Astrocyte of the spinal cord (primary cell): Measurements from ENCODE around the gene C1orf174.
A peak's percentile ranks its signal among the peaks of the same experiment; 100 is the strongest.

Experiments
- DNase-seq: peaks from one replicate; pipeline ENCODE4 v3.0.0; 2011; ENCODE audit warnings: low read depth, low spot score
- H3K4me3 ChIP-seq: 2 replicates; pipeline ENCODE4 v1.5.1; 2011; ENCODE audit warnings: low read depth, mild to moderate bottlenecking, low read length, moderate library complexity
- in situ Hi-C: cut with HindIII; loops from 2 replicates; pipeline ENCODE4 v1.10.0; 2017; ENCODE audit warnings: low sequenced_read_pairs
- TF ChIP-seq, protein P1 (sequence below): IDR thresholded peaks from 2 replicates; pipeline ENCODE4 v1.5.1; 2012; ENCODE audit warnings: low read depth, mild to moderate bottlenecking, low read length, inconsistent platforms

Gene C1orf174

DNA sequence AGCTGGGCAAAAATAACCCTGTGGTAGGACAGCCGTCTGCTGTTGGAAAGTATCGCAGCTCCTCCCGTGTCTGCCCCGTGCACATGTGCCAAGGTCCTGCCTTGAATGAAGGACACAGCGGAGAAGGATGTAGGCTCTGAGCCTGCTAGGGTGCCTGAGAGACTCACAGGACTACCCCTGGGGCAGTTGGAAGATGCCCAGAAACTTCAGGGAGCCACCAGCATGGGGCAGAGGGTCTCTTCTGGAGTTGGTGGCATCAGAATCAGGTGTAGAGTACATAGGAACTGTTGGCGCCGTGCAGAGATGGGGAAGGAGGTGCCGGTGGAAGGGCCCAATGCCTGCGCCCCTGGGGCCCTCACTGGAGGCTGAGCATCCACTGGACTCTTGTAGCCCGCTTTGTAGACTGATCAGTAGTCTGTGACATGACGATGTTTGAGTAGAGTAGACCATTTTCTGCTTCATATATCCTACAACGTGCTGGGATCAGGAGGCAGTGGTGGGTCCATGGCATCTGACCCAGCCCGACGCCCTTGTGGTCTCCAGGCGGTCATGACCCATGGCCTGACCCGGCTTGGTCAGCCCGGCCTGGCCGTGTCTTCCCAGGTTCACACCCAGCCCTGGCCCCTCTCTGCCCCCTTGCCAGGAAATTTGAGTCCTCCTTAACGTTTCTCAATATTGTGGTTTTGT is 5.3 kb upstream of the C1orf174 start:
- TF ChIP-seq, protein P1, sequence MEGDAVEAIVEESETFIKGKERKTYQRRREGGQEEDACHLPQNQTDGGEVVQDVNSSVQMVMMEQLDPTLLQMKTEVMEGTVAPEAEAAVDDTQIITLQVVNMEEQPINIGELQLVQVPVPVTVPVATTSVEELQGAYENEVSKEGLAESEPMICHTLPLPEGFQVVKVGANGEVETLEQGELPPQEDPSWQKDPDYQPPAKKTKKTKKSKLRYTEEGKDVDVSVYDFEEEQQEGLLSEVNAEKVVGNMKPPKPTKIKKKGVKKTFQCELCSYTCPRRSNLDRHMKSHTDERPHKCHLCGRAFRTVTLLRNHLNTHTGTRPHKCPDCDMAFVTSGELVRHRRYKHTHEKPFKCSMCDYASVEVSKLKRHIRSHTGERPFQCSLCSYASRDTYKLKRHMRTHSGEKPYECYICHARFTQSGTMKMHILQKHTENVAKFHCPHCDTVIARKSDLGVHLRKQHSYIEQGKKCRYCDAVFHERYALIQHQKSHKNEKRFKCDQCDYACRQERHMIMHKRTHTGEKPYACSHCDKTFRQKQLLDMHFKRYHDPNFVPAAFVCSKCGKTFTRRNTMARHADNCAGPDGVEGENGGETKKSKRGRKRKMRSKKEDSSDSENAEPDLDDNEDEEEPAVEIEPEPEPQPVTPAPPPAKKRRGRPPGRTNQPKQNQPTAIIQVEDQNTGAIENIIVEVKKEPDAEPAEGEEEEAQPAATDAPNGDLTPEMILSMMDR, result no peak
- no peak overlapping the region for H3K4me3 ChIP-seq
- DNase-seq, result no peak
- in situ Hi-C loops, result no loop called here

DNA sequence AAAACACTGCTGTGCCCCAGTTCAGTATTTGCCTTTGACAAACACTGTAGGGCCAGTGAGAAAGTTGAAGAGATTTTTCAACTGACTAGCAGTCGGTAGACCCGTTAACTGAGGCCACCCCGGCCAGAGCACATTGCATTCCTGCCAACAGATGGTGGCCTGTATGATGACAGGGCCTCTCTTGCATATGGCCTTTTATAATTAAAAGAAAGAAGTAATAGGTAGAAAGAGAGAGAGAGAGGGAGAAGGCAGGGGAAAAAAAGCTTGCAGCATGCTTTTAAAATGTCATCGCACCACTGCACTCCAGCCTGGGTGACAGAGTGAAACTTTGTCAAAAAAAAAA is 4.7 kb upstream of the C1orf174 start:
- in situ Hi-C loops, result no loop called here
- DNase-seq, result no peak

DNA sequence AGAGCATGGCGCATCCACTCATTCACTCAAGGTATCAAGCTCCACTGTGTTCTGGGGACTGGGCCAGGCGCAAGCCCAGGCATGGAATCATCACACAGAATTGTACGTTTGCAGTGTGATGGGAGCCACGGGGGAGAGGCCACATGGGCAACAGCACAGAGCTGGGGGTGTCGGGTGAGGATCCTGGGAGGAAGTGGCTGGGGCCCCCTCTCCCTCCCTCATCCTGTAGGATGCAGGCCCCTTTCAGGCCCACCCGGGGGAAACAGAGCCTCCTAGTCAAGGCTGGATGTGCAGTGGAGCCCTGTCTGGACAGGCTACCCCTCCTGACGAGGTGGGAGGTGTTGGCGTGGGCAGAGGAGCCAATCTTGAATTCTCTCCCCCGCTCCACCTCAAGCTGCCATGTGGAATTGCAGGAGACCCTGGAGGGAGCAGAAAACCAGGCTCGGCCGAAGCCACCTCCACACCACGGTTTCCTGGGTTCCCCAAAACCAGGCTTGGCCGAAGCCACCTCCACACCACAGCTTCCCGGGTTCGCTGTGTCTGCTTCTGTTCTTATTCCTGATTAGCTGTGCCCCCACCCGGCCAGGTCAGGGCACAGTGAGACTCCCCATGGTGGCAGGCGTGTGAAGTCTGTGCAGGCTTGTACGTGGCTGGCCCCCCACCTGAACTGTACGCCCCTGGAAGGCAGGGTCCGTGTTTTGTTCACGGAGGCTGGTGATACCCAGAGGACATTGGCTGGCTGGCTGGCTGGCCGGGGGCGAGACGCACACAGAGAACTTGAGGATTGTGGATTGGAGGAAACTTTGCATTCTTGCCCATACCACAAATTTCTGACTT is 4.2 kb upstream of the C1orf174 start:
- in situ Hi-C loops, result no loop called here
- DNase-seq, result no peak

More for the DNA sequence above, 4.7 kb upstream of the C1orf174 start:
- H3K4me3 ChIP-seq, result no peak overlapping the region
- TF ChIP-seq, protein P1, result no peak

DNA sequence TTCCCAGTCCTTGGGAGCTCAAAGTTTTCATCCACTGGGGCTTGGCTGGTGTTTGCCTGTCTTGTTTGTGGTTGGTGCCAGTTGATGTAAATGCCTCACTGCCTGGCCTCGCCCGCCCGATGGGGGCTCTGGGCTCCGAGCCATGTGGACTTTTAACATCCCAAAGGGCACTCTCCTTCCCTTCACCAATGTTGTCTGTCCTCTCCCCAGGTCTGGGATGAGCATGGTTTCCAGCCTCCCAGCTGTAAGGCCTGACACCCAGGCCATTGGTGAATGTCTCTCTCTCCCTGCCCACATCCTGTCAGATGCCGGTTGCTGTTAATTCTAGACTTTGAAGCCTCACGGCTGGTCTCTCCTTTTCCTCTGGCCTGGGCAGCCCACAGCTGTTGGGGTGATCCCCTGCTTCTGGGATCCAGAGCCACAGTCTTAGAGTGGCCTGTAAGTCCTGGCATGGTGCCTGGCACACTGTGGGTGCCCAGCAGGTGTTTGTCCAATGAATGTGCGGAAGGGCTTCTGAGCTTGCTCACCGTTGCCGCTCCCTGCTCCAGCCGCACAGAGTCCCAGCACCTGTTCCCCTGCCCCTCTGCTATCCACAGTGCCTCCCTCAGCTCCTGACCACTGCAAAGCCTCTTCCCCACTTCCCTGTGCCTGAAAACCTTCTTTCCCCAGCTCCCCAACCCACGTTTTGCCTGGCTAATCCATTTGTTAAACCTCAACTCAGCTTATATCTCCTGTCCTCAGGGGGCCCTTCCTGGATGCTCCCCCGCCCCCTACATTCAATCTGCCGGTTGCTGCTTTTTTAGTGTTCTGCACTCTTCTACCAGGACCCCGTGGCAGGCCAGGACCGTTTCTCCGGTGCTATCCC is 3.3 kb upstream of the C1orf174 start:
- TF ChIP-seq, protein P1, result no peak
- in situ Hi-C loops, result no loop called here
- H3K4me3 ChIP-seq, result no peak overlapping the region
- peak; percentile 4 for DNase-seq

More for the DNA sequence above, 4.2 kb upstream of the C1orf174 start:
- TF ChIP-seq, protein P1, result no peak
- no peak overlapping the region for H3K4me3 ChIP-seq

DNA sequence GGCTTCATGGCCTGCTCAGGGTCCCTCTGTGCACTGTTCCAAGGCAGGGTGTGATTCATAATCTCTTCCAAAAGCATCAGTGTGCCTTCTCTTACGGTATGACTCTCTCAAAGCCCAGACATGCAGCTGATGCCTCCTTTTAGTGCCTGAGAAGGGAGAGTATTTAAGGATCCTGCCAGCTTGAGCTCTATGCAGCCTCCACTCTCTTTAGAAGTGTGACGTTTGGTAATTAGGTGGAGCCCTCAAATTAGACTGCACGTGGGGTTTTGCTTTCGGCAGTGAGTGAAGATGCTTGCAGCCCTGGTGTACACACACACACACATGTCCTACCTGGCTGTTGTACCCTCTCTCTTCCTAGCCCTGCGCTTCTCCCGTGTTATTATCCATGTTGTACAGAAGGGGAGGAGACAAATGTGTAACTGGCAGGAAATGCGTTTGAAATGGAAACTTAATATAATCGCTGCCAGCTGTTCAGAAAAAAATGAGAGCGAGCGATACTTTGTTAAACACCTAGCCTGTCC is 2.6 kb upstream of the C1orf174 start:
- TF ChIP-seq, protein P1, result no peak
- DNase-seq, result no peak
- H3K4me3 ChIP-seq, result no peak overlapping the region
- in situ Hi-C loops, result no loop called here

DNA sequence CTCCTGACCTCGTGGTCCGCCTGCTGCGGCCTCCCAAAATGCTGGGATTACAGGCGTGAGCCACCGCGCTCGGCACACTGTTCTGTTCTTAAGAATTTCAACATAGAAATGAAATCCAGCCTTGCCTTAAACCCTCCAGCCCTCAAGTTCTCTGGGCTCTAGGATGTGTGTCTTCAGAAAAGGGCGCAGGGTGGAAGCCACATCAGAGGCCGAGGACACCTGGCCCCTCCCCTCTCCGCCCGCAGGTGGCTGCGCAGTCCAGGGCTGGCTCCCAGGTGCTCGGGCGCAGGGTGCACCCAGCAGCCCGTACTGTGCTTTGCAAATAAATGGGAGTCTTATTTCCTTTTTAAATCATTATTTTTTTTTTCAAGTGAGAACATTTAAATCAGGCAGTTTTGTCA is 2.0 kb upstream of the C1orf174 start:
- DNase-seq, result no peak

More for the DNA sequence above, 2.0 kb upstream of the C1orf174 start:
- in situ Hi-C loops, result no loop called here
- H3K4me3 ChIP-seq, result no peak overlapping the region
- TF ChIP-seq, protein P1, result no peak
